Suprapubic skin (tissue), 4 donors: ENCODE data around the gene PRIM1.
"Not testable (repeated sequence)": the region's sequence is repeated elsewhere in the genome, so short reads cannot be mapped to it uniquely, and the experiment has no call there.

Source experiments
- EP300 ChIP-seq: sonication (generic); formaldehyde crosslinking; IDR thresholded peaks from one replicate; pipeline ENCODE4 v1.6.1; 2017; ENCODE audit warnings: antibody characterized with exemption
- POLR2A ChIP-seq, 2 donors: fragments of 450-650 bp; IDR thresholded peaks; one replicate each; pipeline ENCODE4 v1.6.1; 2017; ENCODE audit warnings: antibody characterized with exemption in 2 of 2, mild to moderate bottlenecking in 2 of 2, moderate library complexity in 2 of 2
- POLR2AphosphoS5 ChIP-seq, 3 donors: sonication (generic); formaldehyde crosslinking; IDR thresholded peaks; one replicate each; pipeline ENCODE4 v1.6.1; 2017; ENCODE audit warnings: antibody characterized with exemption in 3 of 3
- TF ChIP-seq, protein P1 (sequence below), 2 donors: fragments of 200-600 bp in 1 of 2; fragments of 450-650 bp in 1 of 2; sonication (generic) in 1 of 2; IDR thresholded peaks; one replicate each; pipeline ENCODE4 v1.5.1; 2016 to 2019; ENCODE audit warnings: antibody characterized with exemption in 2 of 2, mild to moderate bottlenecking in 1 of 2, moderate library complexity in 1 of 2

DNA sequence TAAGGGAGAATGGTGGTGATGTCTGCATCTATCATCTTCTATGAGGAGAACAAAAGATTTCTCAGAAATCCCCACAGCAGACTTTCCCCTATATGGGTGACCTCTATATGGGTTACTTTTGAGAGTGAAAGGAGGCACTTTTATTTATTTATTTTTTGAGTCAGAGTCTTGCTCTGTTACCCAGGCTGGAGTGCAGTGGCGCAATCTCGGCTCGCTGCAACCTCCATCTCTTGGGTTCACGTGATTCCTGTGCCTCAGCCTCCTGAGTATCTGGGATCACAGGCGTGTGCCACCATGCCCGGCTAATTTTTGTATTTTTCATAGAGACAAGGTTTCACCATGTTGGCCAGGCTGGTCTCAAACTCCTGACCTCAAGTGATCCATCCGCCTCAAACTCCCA, 41.0 kb upstream of the PRIM1 start:
- not testable (repeated sequence) for TF ChIP-seq EP300; POLR2AphosphoS5 (IDR thresholded peaks at IDR 0.05); POLR2A (IDR thresholded peaks at IDR 0.05)
- TF ChIP-seq, protein P1, sequence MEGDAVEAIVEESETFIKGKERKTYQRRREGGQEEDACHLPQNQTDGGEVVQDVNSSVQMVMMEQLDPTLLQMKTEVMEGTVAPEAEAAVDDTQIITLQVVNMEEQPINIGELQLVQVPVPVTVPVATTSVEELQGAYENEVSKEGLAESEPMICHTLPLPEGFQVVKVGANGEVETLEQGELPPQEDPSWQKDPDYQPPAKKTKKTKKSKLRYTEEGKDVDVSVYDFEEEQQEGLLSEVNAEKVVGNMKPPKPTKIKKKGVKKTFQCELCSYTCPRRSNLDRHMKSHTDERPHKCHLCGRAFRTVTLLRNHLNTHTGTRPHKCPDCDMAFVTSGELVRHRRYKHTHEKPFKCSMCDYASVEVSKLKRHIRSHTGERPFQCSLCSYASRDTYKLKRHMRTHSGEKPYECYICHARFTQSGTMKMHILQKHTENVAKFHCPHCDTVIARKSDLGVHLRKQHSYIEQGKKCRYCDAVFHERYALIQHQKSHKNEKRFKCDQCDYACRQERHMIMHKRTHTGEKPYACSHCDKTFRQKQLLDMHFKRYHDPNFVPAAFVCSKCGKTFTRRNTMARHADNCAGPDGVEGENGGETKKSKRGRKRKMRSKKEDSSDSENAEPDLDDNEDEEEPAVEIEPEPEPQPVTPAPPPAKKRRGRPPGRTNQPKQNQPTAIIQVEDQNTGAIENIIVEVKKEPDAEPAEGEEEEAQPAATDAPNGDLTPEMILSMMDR (IDR thresholded peaks at IDR 0.05) = not testable (repeated sequence)
